Measurements from ENCODE around the gene TMEM39B.
"Not testable (repeated sequence)": the region's sequence is repeated elsewhere in the genome, so short reads cannot be mapped to it uniquely, and the experiment has no call there.

The TMEM39B gene

GRCh38 chr1:32113436-32113835, 40.7 kb downstream of the TMEM39B start:
- not testable (repeated sequence) for DNase-seq

GRCh38 chr1:32114420-32114819, 41.7 kb downstream of the TMEM39B start:
- DNase-seq, result no peak

GRCh38 chr1:32115496-32115895, 42.8 kb downstream of the TMEM39B start:
- no peak for DNase-seq

GRCh38 chr1:32116531-32116930, 43.8 kb downstream of the TMEM39B start:
- no peak for DNase-seq

- DNase-seq, result no peak
Measured at GRCh38 chr1:32122151-32122550, 49.4 kb downstream of the TMEM39B start.

GRCh38 chr1:32123361-32123760, 50.6 kb downstream of the TMEM39B start:
- DNase-seq, result not testable (repeated sequence)

GRCh38 chr1:32125313-32125712, 52.6 kb downstream of the TMEM39B start:
- DNase-seq, result no peak

- DNase-seq, result no peak
Measured at GRCh38 chr1:32126770-32127169, 54.0 kb downstream of the TMEM39B start.

GRCh38 chr1:32127409-32128198, 54.9 kb downstream of the TMEM39B start:
- no peak for DNase-seq

- DNase-seq, result no peak
Measured at GRCh38 chr1:32128479-32128878, 55.7 kb downstream of the TMEM39B start.

- DNase-seq, result no peak
Measured at GRCh38 chr1:32128964-32129363, 56.2 kb downstream of the TMEM39B start.

- not testable (repeated sequence) for DNase-seq
Measured at GRCh38 chr1:32133950-32134280, 61.2 kb downstream of the TMEM39B start.

- DNase-seq, result no peak
Measured at GRCh38 chr1:32137111-32137510, 64.4 kb downstream of the TMEM39B start.

GRCh38 chr1:32138965-32139364, 66.2 kb downstream of the TMEM39B start:
- peak; percentile 24 for DNase-seq

- DNase-seq, result no peak
Measured at GRCh38 chr1:32142446-32143301, 69.9 kb downstream of the TMEM39B start.

- DNase-seq, result not testable (repeated sequence)
Measured at GRCh38 chr1:32143302-32143695, 70.6 kb downstream of the TMEM39B start.

GRCh38 chr1:32144033-32144432, 71.3 kb downstream of the TMEM39B start:
- DNase-seq, result no peak

GRCh38 chr1:32147799-32148198, 75.1 kb downstream of the TMEM39B start:
- DNase-seq, result not testable (repeated sequence)

GRCh38 chr1:32150847-32151246, 78.1 kb downstream of the TMEM39B start:
- no peak for DNase-seq

- DNase-seq, result no peak
Measured at GRCh38 chr1:32151319-32151787, 78.6 kb downstream of the TMEM39B start.
